PC-9 (cell line): ENCODE data around the gene ALG12. TPM values are rescaled to one million over a fixed set of nuclear protein-coding genes. Genes with fewer than 3 reads are reported as not detected.
A peak's percentile ranks its signal among the peaks of the same experiment; 100 is the strongest.

Experiments used
- BruUV-seq: library from RNA; stranded (reverse); fragments of 400-500 nt; replicated peaks from 2 replicates; lab custom pipeline; 2021; lab: Mats Ljungman, UMichigan
- CTCF ChIA-PET: fragments of 300-600 bp; sonication (Branson Sonifier 250); formaldehyde crosslinking; loops from one replicate; lab custom pipeline; 2022; ENCODE audit warnings: antibody characterized with exemption; lab: Charles Lee
- POLR2A ChIA-PET: fragments of 300-600 bp; sonication (Branson Sonifier 250); formaldehyde crosslinking; loops from one replicate; lab custom pipeline; 2022; ENCODE audit warnings: antibody characterized with exemption; ENCODE audit not compliant: unreplicated experiment; lab: Charles Lee
- DNase-seq, 2 experiments: peaks; one replicate each; pipeline versions ENCODE4 v3.0.0 to v3.0.0-alpha.2; 2015 to 2022; ENCODE audit warnings: mixed read lengths in 1 of 2
- H2AFZ ChIP-seq: fragments of 200-600 bp; sonication (generic); 2 replicates; pipeline ENCODE4 v1.8.1; 2017; ENCODE audit warnings: antibody characterized with exemption
- H3F3A ChIP-seq: fragments of 200-600 bp; sonication (generic); 2 replicates; pipeline ENCODE4 v1.8.1; 2017; ENCODE audit warnings: antibody characterized with exemption, mild to moderate bottlenecking, low read depth; ENCODE audit not compliant: insufficient read depth
- H3K27ac ChIP-seq: fragments of 200-600 bp; sonication (generic); 2 replicates; pipeline ENCODE4 v1.6.1; 2016; ENCODE audit warnings: mixed run types
- H3K27me3 ChIP-seq: fragments of 200-600 bp; sonication (generic); 2 replicates; pipeline ENCODE4 v1.6.1; 2016; ENCODE audit warnings: low read depth, mixed run types; ENCODE audit not compliant: insufficient read depth
- H3K36me3 ChIP-seq: fragments of 200-600 bp; sonication (generic); 2 replicates; pipeline ENCODE4 v1.6.1; 2016; ENCODE audit warnings: low read depth, mixed run types
- H3K4me1 ChIP-seq: fragments of 200-600 bp; sonication (generic); replicated peaks from 2 replicates; pipeline ENCODE4 v1.6.1; 2016; ENCODE audit warnings: mixed run types; ENCODE audit not compliant: insufficient read depth
- H3K4me2 ChIP-seq: fragments of 200-600 bp; sonication (generic); 2 replicates; pipeline ENCODE4 v1.6.1; 2017; ENCODE audit warnings: mixed run types
- H3K4me3 ChIP-seq: fragments of 200-600 bp; sonication (generic); 2 replicates; pipeline ENCODE4 v1.6.1; 2016; ENCODE audit warnings: mixed run types
- H3K79me2 ChIP-seq: fragments of 200-600 bp; sonication (generic); 2 replicates; pipeline ENCODE4 v1.6.1; 2017; ENCODE audit warnings: low read depth, mixed run types
- H3K9me2 ChIP-seq: fragments of 200-600 bp; sonication (generic); 2 replicates; pipeline ENCODE4 v1.8.1; 2017; ENCODE audit warnings: mild to moderate bottlenecking; ENCODE audit not compliant: insufficient read depth
- H3K9me3 ChIP-seq: fragments of 200-600 bp; sonication (generic); 2 replicates; pipeline ENCODE4 v1.8.1; 2016; ENCODE audit warnings: low read depth; ENCODE audit not compliant: insufficient read depth
- H4K20me1 ChIP-seq: fragments of 200-600 bp; sonication (generic); 2 replicates; pipeline ENCODE4 v1.8.1; 2017; ENCODE audit not compliant: insufficient read depth
- CTCF ChIP-seq: fragments of 200-600 bp; sonication (generic); conservative IDR thresholded peaks from 2 replicates; pipeline ENCODE4 v1.6.1; 2017; ENCODE audit warnings: mixed run types, antibody characterized with exemption, mild to moderate bottlenecking, moderate library complexity
- EZH2 ChIP-seq: fragments of 200-600 bp; sonication (generic); IDR thresholded peaks from 2 replicates; pipeline ENCODE4 v1.8.0; 2017; ENCODE audit warnings: antibody characterized with exemption, low read depth
- intact Hi-C: fragments of 100-400 bp; cut with micrococcal nuclease; formaldehyde crosslinking; loops from one replicate; pipeline ENCODE4 v1.10.0; 2022; ENCODE audit not compliant: unreplicated experiment
- total RNA-seq: library from RNA; stranded (reverse); gene quantifications from 2 replicates; pipeline ENCODE4 v1.2.3, GENCODE V29; 2021

The ALG12 gene
- total RNA-seq, 1 experiment from 2014 or later = 16.8 TPM

GRCh38 chr22:49965091-49966040 is 47.1 kb upstream of the ALG12 start:
- Histone ChIP-seq H3K4me2 (no peak overlapping the region), H3K4me1 (peaks cover 23% of the 10 kb centered on the region), H3K4me3 (no peak overlapping the region), H3K9me2 (no peaks in the 10 kb centered on the region), H2AFZ (no peak overlapping the region), H3K36me3 (peaks cover 31% of the 10 kb centered on the region), H3K27me3 (no peaks in the 10 kb centered on the region), H4K20me1 (peaks cover 52% of the 10 kb centered on the region), H3K79me2 (peaks cover 40% of the 10 kb centered on the region), H3K27ac (no peak overlapping the region), H3F3A (peaks cover 57% of the 10 kb centered on the region; the same call in 1 of the 2 replicates), H3K9me3 (no peaks in the 10 kb centered on the region)
- intact Hi-C loops = no loop called here
- BruUV-seq = no TSS peak
- POLR2A ChIA-PET = no interaction called here
- DNase-seq = no peak
- TF ChIP-seq EZH2 (no peak), CTCF (no peak)
- CTCF ChIA-PET = no interaction called here

- H3K36me3 ChIP-seq = peaks cover 31% of the 10 kb centered on the region
- H4K20me1 ChIP-seq = peaks cover 52% of the 10 kb centered on the region
- no peak overlapping the region for H2AFZ ChIP-seq
- H3K79me2 ChIP-seq = peaks cover 41% of the 10 kb centered on the region
- POLR2A ChIA-PET = no interaction called here
- H3K9me3 ChIP-seq = no peaks in the 10 kb centered on the region
- BruUV-seq = no TSS peak
- H3K4me1 ChIP-seq = peaks cover 22% of the 10 kb centered on the region
- intact Hi-C loops = no loop called here
- no peaks in the 10 kb centered on the region for H3K27me3 ChIP-seq
- no peak for TF ChIP-seq CTCF
- no peak for TF ChIP-seq EZH2
- H3F3A ChIP-seq = peaks cover 58% of the 10 kb centered on the region
- no peaks in the 10 kb centered on the region for H3K9me2 ChIP-seq
- CTCF ChIA-PET = no interaction called here
- peak overlapping the region; percentile 8; the same call in 1 of the 2 replicates for H3K27ac ChIP-seq
- peak overlapping the region; percentile 99; the same call in 1 of the 2 replicates for H3K4me2 ChIP-seq
- no peak for DNase-seq
- no peak overlapping the region for H3K4me3 ChIP-seq
Observed at GRCh38 chr22:49964136-49965090, 46.2 kb upstream of the ALG12 start.

- Histone ChIP-seq H3K79me2 (peaks cover 46% of the 10 kb centered on the region), H2AFZ (no peak overlapping the region), H3K9me2 (no peaks in the 10 kb centered on the region), H3K36me3 (peaks cover 31% of the 10 kb centered on the region), H3K27me3 (no peaks in the 10 kb centered on the region), H3K4me2 (peak overlapping the region; percentile 99), H3F3A (peaks cover 56% of the 10 kb centered on the region), H3K4me1 (peaks cover 30% of the 10 kb centered on the region), H3K4me3 (peak overlapping the region; percentile 97; the same call in 1 of the 2 replicates), H3K27ac (peak overlapping the region; percentile 8; the same call in 1 of the 2 replicates), H3K9me3 (no peaks in the 10 kb centered on the region), H4K20me1 (peaks cover 52% of the 10 kb centered on the region)
- CTCF ChIA-PET = no interaction called here
- TF ChIP-seq CTCF (no peak), EZH2 (no peak)
- intact Hi-C loops = loop anchor here (2.0 kb wide), 1 partner anchor 65 kb away; no protein-coding TSS in a partner anchor
- DNase-seq = no peak
- POLR2A ChIA-PET = interaction anchor here (0.6 kb wide), 1 partner anchor 27 kb away, joined by 10 read pairs; no protein-coding TSS in a partner anchor
- BruUV-seq = TSS peak; percentile 22
Observed at GRCh38 chr22:49963647-49964026, 45.4 kb upstream of the ALG12 start.
